GM18511 (cell line): Measurements from ENCODE around the gene ANO7.
"Not testable (repeated sequence)": the region's sequence is repeated elsewhere in the genome, so short reads cannot be mapped to it uniquely, and the experiment has no call there.

ENCODE experiments used
- ATAC-seq: cut with Tn5 transposase; IDR thresholded peaks from one replicate; pipeline ENCODE4 v1.9.1; 2021; ENCODE audit warnings: mild to moderate bottlenecking, moderate library complexity; ENCODE audit not compliant: unreplicated experiment

Gene ANO7

GRCh38 chr2:241189093-241189855, 797 bp downstream of the ANO7 start:
- no peak for ATAC-seq

DNA sequence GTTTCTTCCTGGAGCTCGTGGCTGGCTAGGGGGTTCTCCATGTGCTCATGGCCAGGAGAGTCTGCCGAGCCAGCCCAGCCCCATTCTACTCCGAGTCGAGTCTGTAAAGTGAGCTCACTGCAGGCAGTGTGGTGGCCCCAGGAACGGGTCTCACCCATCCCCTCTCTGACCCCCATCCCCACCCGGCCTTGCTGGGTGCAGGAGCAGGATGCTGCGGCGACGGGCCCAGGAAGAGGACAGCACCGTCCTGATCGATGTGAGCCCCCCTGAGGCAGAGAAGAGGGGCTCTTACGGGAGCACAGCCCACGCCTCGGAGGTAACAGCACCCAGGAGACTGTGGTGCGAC, 1.4 kb downstream of the ANO7 start:
- no peak for ATAC-seq

- ATAC-seq, result no peak
Observed at GRCh38 chr2:241190291-241190981, 2.0 kb downstream of the ANO7 start.

- no peak for ATAC-seq
Observed at GRCh38 chr2:241191081-241191480, 2.6 kb downstream of the ANO7 start.

DNA sequence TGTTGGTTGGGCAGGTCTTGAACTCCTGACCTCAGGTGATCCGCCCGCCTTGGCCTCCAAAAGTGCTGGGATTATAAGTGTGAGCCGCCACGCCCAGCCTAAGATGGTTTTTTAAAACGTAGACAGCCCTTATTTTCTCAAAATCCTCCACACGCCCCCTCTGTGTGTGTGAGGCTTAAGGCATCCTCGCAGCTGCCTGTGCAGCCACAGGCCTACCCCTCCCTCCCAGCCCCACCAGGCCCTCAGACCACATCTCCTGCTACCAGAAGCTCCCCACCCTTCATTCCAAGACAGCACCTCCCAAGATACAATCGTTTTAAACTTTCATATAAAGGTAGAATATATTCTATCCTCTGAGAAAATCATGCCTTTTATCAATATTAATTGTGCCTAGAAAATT, 4.8 kb downstream of the ANO7 start:
- ATAC-seq, result no peak

DNA sequence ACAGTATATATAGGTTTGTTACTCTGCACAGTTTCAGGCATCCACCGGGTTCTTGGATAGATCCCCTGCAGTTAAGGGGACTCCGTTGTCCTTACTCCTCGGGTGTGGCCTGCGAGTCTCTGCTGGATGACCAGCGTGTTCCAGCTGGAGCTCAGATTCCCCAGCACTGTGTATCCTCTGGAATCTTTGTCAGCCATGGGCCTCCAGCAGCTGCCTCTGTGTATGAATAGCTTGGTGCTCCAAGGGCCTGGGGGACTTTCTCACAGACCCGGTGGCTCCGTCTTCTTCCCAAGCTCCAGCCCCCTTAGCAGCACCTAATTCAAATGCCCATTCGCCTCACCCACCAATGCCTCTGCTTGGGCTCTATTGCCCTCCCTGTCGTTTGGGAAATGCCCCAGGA, 6.3 kb downstream of the ANO7 start:
- no peak for ATAC-seq

GRCh38 chr2:241195506-241196130, 7.1 kb downstream of the ANO7 start:
- no peak for ATAC-seq

GRCh38 chr2:241197246-241197645, 8.8 kb downstream of the ANO7 start:
- ATAC-seq, result not testable (repeated sequence)

DNA sequence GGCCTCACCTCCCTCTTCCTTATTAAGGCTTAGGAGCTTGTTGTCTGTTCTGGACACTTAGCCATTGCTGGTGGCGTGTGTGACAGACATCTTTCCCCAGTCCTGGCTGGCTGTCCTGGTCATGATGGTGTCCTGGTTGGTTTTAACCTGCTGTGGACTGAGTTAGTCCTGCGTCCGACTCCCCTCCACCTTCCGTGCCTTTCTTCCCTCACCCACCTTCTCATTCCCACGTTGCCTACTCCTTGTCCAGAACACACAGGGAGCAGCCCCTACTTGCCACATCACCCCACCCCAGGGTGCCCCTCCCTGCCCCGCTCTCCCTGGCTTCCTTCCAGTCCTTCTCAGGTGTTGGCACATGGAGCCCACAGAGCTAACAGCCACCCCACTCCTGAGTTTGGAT, 9.5 kb downstream of the ANO7 start:
- ATAC-seq, result no peak

- ATAC-seq, result no peak
Observed at GRCh38 chr2:241198381-241199279, 10.2 kb downstream of the ANO7 start.

- ATAC-seq, result no peak
Observed at GRCh38 chr2:241199286-241199685, 10.8 kb downstream of the ANO7 start.

DNA sequence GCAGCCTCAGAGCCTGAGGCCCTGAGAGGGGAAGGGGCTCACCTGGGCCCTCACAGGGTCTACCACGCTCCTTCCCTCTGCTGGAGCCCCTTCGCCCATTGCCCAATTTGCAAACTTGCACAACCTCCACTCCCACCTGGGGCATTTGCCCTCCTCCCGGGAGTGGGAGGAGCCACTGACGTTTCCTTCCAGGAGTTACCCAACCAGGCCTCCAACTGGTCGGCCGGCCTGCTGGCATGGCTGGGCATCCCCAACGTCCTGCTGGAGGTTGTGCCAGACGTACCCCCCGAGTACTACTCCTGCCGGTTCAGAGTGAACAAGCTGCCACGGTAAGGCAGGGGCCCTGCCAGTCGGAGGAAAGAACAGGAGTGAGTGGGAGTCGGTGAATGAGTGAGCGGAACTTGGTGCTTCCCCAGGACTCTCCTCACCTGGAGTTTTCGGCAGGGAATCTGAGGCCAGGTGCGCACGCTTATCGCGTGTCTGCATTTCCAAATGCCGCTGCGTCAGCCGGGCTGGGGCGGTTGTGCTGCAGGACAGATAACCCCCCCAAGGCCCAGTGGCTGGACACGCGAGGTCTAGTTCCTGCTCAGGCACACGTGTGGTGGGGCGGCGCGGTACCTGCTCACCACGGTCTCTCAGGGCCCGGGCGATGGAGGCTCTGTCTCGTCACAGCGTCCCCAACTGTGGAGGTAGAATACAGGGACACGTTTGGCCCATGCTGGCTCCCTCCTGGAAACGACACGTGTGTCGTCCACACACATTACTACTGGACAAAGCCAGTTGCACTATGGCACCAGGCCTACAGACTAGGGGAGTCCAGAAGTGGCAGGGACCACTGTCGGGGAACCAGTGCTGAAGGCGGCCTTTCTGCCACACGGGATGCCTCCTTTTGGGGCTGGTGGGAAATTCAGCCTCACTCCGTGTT, 11.7 kb downstream of the ANO7 start:
- ATAC-seq, result no peak

DNA sequence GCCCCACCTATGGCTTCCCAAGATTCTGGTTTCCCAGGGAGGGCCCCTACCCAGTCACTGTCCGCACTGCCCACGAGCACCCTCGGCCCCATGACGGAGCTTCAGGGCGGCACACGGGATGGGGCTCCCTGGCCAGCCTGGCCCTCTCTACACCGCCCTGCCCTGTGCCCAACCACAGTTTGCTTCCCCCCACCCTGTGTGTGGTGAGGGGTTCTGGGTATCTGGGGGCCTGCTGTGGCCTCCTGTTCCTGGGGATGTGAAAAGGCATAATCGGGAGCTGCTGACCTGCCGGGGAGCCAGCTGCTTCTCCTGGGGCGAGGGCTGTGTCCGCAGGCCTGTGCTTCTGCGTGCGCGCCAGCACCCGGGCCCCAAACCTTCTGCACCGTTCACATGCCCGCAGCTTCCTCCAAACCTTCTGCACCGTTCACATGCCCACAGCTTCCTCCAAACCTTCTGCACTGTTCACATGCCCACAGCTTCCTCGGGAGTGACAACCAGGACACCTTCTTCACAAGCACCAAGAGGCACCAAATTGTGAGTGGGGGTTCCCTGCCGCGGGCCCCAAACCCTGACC, 12.4 kb downstream of the ANO7 start:
- ATAC-seq, result no peak

GRCh38 chr2:241201445-241202267, 13.2 kb downstream of the ANO7 start:
- ATAC-seq, result no peak

DNA sequence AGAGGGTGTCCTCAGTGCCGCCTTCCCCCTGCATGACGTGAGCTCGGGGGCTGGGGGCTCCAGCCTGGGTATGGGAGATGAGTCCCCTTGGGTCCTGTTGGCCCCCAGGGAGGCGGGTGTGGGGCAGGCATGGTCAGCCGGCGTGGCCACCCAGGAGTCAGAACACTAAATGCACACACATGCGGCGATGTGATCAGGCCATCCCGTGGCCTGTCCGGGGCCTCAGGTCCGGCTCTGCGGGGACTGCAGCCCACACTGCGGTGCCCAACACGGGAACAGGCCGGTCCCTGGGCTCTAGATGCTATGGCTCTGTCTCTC, 13.8 kb downstream of the ANO7 start:
- ATAC-seq, result no peak

DNA sequence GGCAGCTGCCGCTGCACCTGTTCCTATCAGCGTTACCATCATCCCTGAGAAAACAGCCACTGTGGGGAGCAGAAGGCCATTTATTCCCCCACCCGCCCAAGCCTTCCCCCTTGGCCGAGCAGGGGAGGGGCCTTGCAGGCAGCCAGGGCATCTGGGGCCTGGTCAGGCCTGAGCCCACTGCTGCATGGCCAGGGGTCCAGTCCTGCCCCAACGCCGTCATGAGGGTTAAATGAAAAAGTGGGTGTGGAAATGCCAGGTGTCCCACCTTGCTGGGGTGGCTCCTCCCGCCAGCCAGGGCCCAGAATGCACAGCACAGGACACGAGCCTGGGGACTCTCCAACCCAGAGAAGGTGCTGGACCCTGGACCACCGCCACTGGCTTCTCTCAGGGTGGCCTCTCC, 14.2 kb downstream of the ANO7 start:
- ATAC-seq, result no peak

DNA sequence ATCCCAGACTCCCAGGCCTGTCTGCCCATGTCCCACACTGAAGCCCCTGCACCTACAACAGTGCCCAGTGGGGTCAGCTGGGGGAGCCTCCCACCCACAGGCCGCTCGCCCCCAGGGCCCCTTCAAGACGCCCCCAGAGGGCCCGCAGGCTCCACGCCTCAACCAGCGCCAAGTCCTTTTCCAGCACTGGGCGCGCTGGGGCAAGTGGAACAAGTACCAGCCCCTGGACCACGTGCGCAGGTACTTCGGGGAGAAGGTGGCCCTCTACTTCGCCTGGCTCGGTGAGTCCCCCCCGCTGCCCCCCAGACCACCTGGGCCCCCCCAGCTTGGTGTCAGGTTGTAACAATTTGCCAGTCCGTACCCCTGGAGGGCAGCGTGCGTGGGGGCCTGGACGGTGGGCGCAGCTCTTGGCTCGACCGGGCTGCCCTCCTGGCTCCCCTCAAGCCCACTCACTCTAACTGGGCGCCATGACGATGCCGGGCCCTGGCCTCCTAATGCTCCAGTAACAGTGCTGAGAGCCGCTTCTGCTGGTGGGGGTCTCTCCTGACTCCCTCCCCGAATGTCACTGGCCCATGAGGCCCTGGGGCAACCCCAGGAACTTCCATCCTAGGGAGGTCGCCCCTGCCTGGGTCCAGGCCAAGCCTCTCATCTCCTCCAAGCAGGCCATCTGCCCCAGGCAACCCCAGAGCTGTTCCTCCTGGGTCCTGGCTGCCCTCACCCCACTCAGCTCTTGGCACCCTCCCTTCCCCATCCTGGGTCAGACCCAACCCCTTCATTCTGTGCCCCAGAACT, 14.9 kb downstream of the ANO7 start:
- no peak for ATAC-seq

GRCh38 chr2:241204010-241204384, 15.5 kb downstream of the ANO7 start:
- ATAC-seq, result no peak
